Fibroblast of skin of scalp (primary cell): ENCODE data around the gene ATG9A.

Source experiments
- DNase-seq: peaks from one replicate; pipeline ENCODE4 v3.0.0-alpha.2; 2013

The ATG9A gene

DNA sequence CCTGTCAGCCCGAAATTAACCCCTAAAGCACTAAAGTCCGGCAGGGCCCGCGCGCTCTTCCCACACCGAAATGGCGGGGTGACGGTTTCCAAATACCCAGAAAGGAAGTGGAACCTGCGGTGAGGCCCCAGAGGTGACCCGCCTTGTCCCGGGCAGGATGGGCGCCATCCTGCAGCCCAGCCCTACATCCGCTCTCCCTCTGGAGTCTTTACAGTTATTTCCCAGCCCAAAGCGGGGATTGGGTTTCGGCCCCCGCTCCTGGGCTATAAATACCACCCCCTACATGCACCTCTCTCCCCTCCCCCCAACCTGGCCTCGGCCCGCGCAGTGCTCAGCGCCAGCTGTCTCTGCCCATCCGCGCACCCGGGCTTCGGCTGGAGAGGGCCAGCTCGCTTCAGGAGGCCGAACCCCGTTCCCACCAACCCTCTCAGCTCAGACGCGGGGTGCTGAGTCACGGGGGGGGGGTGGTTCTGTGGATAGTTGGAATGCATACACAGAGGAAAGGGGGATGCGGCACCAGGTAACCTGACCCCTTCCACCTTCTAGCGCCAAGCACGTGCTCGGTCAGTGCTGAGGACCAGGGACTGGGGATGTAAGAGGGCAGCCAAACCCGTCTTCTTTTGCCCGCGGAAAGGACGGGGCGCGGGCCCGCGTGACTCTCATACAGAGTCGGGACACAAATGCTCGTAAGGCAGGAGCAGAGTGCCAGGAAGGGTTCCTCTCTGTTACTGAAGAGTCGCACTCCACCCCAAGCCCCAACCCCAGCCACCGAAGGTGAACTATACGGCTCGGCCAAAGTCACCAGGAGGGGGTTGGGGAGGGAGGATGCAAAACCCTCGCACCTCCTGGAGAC is 23.7 kb upstream of the ATG9A start, which contains the start of gene TUBA4B:
TUBA4B (plus strand) TSS at position 344 of the 853 bp plus-strand sequence; CDS start at position 509, 165 bp downstream.
- no peak for DNase-seq

DNA sequence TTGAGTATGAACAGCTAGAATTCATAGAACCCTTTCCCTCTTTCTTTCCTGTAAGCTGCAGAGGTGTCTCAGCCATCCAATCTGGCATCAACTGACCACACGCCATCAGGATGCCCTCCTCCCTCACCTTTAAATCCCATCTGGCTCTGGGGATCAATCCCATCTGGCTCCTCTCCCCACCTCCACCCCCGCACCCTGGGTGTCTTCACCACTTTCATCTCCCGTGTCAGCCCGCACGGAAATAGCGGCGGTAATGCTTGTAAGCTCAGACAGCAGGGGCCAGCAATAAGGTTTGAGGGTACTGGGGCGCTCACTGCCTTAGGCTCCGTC is 23.1 kb upstream of the ATG9A start:
- DNase-seq, result no peak

GRCh38 chr2:219252084-219252483 is 22.6 kb upstream of the ATG9A start:
- no peak for DNase-seq

DNA sequence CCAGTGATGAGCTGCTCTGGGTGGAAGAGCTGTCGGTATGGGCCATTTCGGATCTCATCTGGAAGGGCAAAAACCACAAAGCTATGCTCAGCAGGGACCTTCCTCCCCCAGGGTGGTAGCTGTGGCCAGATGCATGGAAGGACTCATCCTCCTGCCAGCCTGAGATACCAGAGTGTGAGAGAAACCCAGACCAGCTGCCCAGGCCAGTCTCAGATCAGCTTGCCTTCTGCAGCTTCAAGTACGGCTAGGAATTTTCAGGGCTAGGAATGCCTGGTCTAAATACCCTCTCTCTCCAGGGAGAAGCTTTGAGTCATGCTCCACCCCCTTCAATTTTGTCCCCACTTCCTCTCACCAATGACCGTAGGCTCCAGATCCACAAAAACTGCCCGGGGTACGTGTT is 22.2 kb upstream of the ATG9A start:
- DNase-seq, result peak; percentile 69

- no peak for DNase-seq
Measured at GRCh38 chr2:219250049-219250781, 20.8 kb upstream of the ATG9A start.

DNA sequence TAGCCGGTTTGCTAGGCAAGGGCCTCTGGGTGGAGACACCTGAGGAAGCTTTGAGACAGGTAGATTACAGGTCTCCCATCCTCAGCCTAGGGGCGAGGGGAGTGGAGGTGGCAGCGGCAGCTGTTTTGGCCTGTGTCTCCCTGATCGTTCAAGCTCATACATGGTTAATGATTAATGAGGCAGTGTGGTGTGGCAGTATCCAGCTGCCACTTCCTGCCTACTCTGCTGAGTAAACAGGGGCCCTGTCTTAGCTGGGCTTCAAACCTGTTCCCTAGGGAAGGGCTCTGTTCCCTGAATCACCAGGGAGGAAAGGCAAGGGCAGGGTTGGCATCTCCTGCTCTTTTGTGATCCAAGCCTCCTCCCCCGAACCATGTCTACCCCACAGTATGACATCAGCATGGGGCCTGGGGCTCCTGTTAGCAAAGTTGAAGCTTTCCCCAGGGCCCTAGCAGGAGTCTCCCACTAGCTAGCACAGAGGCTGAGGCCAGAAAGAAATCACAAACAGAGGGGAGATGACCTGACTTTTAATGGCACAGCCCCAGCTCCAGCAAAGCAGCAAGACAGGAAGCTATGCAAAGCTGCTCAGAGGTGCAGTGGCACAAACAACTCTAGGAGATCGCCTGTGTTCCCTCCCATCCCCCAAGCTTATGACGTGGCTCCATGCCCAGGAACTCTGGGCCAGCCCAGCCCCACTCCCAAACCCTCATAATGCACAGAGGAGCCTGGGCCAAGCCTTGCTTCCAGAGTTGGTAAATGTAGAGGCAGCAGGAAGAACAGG is 20.0 kb upstream of the ATG9A start:
- peak; percentile 82 for DNase-seq

- no peak for DNase-seq
Measured at GRCh38 chr2:219248845-219249202, 19.4 kb upstream of the ATG9A start.

DNA sequence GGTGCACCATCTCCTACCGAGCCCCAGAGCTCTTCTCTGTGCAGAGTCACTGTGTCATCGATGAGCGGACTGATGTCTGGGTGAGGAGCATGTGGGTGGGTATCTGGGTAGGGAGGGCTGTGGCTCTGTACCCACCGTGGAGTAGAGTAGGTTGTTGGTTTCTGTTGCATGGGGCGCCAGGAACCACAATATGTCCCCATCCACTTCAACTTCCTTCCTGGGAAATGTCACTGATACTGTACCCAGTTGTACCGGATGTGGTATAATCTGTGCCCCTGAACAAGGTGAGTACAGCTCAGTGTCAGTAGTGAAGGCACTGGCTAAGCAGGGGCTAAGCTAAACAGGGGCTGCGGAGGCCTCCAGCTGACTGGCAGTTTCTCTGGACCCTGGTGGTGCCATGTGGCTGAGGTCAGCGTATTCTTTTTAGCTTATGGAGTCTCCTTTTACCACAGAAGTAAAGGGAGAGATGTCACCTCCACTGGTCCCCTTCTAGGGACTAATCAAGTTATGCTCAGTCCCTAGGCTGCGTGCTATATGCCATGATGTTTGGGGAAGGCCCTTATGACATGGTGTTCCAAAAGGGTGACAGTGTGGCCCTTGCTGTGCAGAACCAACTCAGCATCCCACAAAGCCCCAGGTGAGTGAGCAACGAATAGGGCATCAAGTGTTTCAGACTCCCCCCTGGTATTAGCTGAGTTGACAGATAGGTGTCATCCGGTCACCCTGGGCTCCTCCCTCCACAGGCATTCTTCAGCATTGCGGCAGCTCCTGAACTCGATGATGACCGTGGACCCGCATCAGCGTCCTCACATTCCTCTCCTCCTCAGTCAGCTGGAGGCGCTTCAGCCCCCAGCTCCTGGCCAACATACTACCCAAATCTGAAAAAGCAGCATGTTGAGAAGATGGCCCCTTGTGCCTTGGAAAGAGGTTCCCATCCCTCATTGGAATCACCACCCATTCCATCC is 18.5 kb upstream of the ATG9A start:
- no peak for DNase-seq

GRCh38 chr2:219246559-219246958 is 17.1 kb upstream of the ATG9A start:
- no peak for DNase-seq

DNA sequence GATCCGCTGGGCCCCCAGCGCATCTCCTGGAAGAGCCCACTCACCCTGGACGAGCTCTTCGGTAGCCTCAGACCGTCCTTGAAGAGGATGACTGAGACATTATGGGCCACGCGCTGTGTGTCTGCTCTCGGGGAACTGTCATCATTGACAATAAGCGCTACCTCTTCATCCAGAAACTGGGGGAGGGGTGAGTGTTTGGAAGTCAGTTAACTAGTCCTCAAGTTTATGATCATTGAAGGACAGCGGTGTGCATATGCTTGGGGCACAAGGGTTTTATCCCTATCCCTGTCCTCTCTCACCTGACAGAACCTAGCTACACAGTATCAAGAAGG is 16.4 kb upstream of the ATG9A start:
- no peak for DNase-seq

GRCh38 chr2:219245148-219245898 is 15.9 kb upstream of the ATG9A start, which contains the start of the genes GLB1L and STK16:
Gene GLB1L (minus strand): TSS chr2:219245444. CDS start chr2:219243573, 1,871 bp downstream.
Gene STK16 (plus strand): TSS chr2:219245479. CDS start chr2:219246000, 521 bp downstream.
- peak; percentile 92 for DNase-seq

- DNase-seq, result no peak
Measured at GRCh38 chr2:219244789-219245147, 15.3 kb upstream of the ATG9A start.

DNA sequence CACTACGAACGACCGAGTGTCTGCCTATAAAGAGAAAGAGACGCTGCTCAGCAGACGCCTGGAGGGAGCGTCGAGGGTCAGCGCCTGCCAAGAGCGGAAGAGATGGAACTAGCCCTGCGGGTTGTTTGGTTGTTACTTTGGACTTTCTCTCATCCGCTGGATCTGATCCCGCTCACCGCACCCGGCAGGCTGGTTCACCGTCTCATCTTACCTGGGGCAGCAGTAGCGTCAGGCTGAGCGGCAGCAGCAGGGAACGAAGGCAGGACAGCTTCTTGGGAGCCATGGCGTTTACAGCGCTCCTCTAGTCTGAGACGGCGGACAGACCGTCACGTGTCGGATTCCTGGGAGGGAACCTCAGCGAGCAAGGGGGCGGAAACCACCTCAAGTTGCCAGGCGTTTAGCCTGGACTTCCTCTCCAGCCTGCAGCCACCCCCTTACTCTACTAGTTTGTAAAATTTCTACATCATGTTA is 13.9 kb upstream of the ATG9A start:
- no peak for DNase-seq

DNA sequence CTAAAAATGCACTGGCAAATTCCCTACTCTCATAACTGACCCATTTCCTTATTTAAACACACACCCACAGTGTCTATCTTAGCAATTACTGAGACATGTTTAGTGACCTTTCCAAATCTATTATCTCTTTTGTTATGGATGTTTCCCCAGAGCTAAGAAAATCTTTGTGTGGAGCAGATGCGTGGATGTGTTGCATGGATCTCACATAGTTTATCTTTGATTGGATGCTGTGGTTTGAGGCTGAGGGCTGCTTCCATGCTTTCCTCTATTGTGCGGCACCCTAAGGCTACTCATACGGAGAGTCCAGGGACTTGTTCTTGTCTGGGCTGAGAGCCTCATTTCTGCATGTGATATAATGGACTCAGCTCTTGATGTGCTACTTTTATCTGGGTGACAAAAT is 4.9 kb upstream of the ATG9A start:
- DNase-seq, result no peak

- DNase-seq, result peak; percentile 65
Measured at GRCh38 chr2:219230059-219230540, 664 bp upstream of the ATG9A start.

GRCh38 chr2:219228911-219229304 is 528 bp downstream of the ATG9A start:
- no peak for DNase-seq

GRCh38 chr2:219228041-219228910 is 1.2 kb downstream of the ATG9A start:
- no peak for DNase-seq

DNA sequence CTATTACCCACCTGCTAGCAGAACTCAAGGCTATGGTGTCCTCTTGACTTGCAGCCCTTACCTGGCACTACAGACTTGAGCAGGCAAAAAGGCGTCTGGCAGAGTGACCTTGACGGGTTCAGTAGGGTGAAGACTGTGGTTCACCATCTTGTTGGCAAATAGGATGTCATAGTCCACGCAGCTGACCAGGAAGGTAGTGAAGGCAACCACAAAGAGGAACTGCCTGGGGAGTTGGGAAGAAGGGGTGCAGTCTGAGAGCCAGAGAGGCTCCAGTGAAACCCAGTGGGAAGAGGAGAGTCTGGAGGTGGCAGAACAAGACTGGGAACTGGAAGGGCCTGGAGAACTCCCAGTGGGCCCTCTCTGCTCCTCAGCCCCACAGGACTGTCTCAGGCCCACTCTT is 4.1 kb downstream of the ATG9A start:
- no peak for DNase-seq

DNA sequence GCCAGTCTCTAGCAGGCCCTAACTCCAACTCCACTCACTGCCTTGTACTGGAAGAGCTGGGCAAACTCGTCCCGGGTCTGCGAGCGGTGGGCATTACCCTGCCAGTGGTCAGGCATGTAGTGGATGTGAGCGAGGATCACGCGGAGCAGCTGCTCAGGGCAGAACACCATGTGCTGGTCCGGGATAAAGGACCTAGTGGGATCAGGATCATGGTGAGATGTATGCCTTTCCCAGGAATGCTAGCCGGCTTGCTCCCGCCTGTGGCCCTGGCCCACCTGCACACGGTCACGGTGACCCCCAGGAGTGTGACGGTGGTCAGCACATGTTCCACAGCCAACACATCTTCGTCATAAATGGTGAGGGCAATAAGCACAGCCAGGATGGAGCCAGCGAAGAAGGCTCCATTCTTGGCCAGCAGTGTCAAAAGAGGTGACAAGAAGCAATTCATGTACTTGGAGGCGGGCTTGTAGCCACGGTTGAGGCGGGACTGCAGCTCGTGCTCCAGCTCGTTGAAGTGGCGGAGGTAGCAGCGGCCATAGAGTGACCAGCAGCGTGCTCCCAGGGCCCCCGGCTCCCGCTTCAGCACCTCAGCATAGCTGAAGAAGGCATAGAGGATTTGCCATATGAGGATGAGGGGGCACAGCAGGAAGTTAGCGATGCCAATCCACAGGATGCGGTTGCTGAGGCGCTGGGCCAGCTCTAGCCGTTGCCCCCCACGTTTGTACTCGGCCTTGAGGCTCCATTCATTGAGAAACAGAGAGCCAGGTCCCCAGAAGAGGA is 5.4 kb downstream of the ATG9A start:
- no peak for DNase-seq
